Nephron progenitor cell (in vitro differentiated cells): ENCODE data around the gene SETDB1.
"Not testable (repeated sequence)": the region's sequence is repeated elsewhere in the genome, so short reads cannot be mapped to it uniquely, and the experiment has no call there.

Source experiments
- DNase-seq: peaks from one replicate; pipeline ENCODE4 v3.0.0; 2021
- H3K27ac Mint-ChIP-seq: 2 replicates; pipeline ENCODE4 v1.8.0; 2021; ENCODE audit warnings: mild to moderate bottlenecking, moderate library complexity, mixed read lengths
- H3K27me3 Mint-ChIP-seq: 2 replicates; pipeline ENCODE4 v1.8.0; 2021; ENCODE audit warnings: mild to moderate bottlenecking, low read depth, mixed read lengths; ENCODE audit not compliant: poor library complexity
- H3K36me3 Mint-ChIP-seq: 2 replicates; pipeline ENCODE4 v1.8.0; 2021; ENCODE audit warnings: low read depth, mixed read lengths
- H3K4me1 Mint-ChIP-seq: 2 replicates; pipeline ENCODE4 v1.8.0; 2021; ENCODE audit warnings: mixed read lengths
- H3K4me3 Mint-ChIP-seq: 2 replicates; pipeline ENCODE4 v1.8.0; 2021; ENCODE audit warnings: mild to moderate bottlenecking, moderate library complexity, mixed read lengths
- H3K9me3 Mint-ChIP-seq: 2 replicates; pipeline ENCODE4 v1.8.0; 2021; ENCODE audit warnings: mild to moderate bottlenecking, moderate library complexity, mixed read lengths
- TF ChIP-seq, protein P1 (sequence below): fragments of 200-600 bp; sonication (generic); IDR thresholded peaks from 2 replicates; pipeline ENCODE4 v1.5.0; 2021; ENCODE audit warnings: antibody characterized with exemption

Gene SETDB1

DNA sequence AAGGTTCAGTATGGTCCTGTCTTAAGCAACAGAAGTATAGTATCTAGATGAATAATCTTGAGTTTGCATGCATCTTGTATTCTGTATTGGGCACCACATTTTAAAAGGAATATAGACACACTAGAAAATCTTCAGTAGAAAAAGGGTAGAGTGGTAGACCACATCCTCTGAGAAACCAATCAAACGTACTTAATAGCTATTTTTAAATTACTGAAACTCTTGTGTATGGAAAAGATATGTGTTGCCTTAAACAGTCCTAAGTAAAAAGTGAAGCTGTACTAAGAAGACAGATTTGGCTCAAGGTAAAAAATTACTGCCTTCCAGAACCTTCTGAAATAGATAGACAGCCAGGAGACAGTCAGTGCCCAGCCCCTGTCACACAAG, 36.1 kb upstream of the SETDB1 start:
- no peak for DNase-seq
- Mint-ChIP-seq H3K36me3 (no peaks in the 10 kb centered on the region), H3K4me3 (no peak overlapping the region), H3K27ac (no peak overlapping the region), H3K4me1 (peaks cover 6% of the 10 kb centered on the region), H3K27me3 (peaks cover 11% of the 10 kb centered on the region), H3K9me3 (no peaks in the 10 kb centered on the region)
- TF ChIP-seq, protein P1, sequence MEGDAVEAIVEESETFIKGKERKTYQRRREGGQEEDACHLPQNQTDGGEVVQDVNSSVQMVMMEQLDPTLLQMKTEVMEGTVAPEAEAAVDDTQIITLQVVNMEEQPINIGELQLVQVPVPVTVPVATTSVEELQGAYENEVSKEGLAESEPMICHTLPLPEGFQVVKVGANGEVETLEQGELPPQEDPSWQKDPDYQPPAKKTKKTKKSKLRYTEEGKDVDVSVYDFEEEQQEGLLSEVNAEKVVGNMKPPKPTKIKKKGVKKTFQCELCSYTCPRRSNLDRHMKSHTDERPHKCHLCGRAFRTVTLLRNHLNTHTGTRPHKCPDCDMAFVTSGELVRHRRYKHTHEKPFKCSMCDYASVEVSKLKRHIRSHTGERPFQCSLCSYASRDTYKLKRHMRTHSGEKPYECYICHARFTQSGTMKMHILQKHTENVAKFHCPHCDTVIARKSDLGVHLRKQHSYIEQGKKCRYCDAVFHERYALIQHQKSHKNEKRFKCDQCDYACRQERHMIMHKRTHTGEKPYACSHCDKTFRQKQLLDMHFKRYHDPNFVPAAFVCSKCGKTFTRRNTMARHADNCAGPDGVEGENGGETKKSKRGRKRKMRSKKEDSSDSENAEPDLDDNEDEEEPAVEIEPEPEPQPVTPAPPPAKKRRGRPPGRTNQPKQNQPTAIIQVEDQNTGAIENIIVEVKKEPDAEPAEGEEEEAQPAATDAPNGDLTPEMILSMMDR: no peak

DNA sequence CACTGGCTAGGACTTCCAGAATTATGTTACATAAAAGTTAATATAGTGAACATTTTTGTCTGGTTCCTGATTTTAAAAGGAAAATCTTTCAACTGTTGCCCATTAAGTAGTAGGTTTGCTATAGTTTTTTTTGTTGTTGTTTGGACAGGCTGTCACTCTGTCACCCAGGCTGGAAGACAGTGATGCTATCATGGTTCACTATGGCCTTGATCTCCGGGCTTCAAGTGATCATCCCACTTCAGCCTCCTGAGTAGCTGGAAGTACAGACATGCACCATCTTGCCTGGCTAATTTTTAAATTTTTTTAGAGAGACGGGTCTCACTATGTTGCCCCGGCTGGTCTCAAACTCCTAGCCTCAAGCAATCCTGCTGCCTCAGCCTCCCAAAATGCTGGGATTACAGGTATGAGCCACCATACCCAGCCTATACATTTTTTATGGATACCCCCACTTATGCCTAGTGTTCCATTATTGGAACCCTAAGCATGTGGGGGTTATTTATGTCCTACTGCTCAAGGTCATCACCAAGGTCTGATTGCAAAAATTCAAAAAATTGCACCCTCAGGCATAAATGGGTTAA, 32.7 kb upstream of the SETDB1 start:
- no peak overlapping the region for H3K27ac Mint-ChIP-seq
- TF ChIP-seq, protein P1: no peak
- no peaks in the 10 kb centered on the region for H3K9me3 Mint-ChIP-seq
- H3K4me1 Mint-ChIP-seq: no peaks in the 10 kb centered on the region
- H3K27me3 Mint-ChIP-seq: peaks cover 11% of the 10 kb centered on the region
- no peak for DNase-seq
- H3K4me3 Mint-ChIP-seq: no peak overlapping the region
- no peaks in the 10 kb centered on the region for H3K36me3 Mint-ChIP-seq

DNA sequence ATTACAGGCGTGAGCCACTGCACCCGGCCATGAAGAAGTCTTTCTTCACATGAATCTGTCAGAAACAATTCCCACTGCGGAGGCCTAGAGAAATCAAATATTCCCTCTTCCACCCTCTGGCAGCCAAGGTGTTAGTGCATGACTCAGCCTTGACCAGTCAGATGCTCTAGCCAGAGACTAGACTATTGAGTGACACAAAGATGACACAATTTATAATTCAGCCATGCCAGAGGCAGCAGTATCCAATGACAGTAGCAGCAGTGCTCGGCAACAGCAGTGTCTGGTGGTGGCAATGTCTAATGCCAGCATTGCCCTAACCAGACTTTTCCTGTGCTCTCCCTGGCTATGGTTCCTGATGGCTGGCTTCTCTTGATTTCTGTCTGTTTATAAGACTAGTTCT, 30.5 kb upstream of the SETDB1 start:
- peaks cover 9% of the 10 kb centered on the region for H3K27me3 Mint-ChIP-seq
- DNase-seq: no peak
- no peak overlapping the region for H3K4me3 Mint-ChIP-seq
- no peaks in the 10 kb centered on the region for H3K4me1 Mint-ChIP-seq
- H3K9me3 Mint-ChIP-seq: peaks cover 3% of the 10 kb centered on the region
- TF ChIP-seq, protein P1: no peak
- no peak overlapping the region for H3K27ac Mint-ChIP-seq
- H3K36me3 Mint-ChIP-seq: no peaks in the 10 kb centered on the region

DNA sequence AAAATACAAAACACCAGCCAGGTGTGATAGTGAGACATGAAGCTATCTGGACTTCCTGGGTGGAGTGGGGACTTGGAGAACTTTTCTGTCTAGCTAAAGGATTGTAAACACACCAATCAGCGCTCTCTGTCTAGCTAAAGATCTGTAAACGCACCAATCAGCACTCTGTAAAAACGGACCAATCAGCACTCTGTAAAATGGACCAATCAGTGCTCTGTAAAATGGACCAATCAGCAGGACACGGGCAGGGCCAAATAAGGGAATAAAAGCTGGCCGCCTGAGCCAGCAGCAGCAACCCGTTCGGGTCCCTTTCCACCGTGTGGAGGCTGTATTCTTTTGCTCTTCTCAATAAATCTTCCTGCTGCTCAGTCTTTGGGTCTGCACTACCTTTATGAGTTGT, 26.4 kb upstream of the SETDB1 start:
- not testable (repeated sequence) for H3K27ac Mint-ChIP-seq, H3K4me1 Mint-ChIP-seq, H3K27me3 Mint-ChIP-seq, H3K36me3 Mint-ChIP-seq, H3K4me3 Mint-ChIP-seq, DNase-seq, H3K9me3 Mint-ChIP-seq

DNA sequence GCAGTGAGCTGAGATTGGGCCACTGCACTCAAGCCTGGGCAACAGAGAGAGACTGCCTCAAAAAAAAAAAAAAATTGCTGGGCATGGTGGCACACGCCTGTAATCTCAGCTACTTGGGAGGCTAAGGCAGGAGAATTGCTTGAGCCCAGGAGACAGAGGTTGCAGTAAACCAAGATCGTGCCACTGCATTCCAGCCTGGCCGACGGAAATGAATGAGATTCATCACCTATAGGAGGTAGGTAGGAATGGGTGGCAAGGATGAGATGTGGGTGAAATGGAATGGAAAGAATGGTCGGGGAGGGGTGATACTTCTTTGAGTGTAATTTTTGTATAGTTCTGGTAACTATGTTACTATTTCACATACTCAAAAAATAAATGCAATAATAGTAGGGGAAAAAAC, 23.8 kb upstream of the SETDB1 start:
- peaks cover 6% of the 10 kb centered on the region for H3K27me3 Mint-ChIP-seq
- peaks cover 6% of the 10 kb centered on the region for H3K9me3 Mint-ChIP-seq
- no peak overlapping the region for H3K4me3 Mint-ChIP-seq
- TF ChIP-seq, protein P1: no peak
- DNase-seq: no peak
- H3K4me1 Mint-ChIP-seq: no peaks in the 10 kb centered on the region
- no peak overlapping the region for H3K27ac Mint-ChIP-seq
- H3K36me3 Mint-ChIP-seq: no peaks in the 10 kb centered on the region

DNA sequence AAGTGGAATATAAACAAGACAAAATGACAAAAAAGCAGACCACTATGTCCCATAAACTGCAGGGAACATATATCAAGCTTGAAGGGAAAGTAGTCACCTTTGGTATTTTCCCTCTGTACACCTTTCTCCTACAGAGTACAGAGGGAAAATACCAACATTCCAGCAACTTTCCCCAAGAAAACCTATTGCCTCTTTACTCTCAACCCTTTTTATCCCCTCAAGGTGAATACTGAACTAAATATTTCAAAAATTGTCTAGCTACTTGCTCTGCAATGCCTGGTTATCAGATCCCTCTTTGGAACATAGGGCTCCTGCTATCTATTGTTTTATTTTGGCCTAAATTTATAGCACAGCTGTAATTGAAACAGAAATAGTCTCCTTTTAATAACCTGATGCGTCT, 23.4 kb upstream of the SETDB1 start:
- Mint-ChIP-seq H3K27ac (no peak overlapping the region), H3K4me3 (no peak overlapping the region), H3K9me3 (peaks cover 6% of the 10 kb centered on the region), H3K27me3 (peaks cover 6% of the 10 kb centered on the region), H3K4me1 (no peaks in the 10 kb centered on the region), H3K36me3 (no peaks in the 10 kb centered on the region)
- TF ChIP-seq, protein P1: no peak
- no peak for DNase-seq
